ENCODE measurements around the gene GRIK4. TPM values are rescaled to one million over a fixed set of nuclear protein-coding genes. Genes with fewer than 3 reads are reported as not detected.

The GRIK4 gene
- total and polyA plus RNA-seq, 2 experiments from 2014 or later = not detected

GRCh38 chr11:120750647-120751549 lies 239.3 kb downstream of the GRIK4 start:
- Histone ChIP-seq H4K20me1 (ENCODE audit: insufficient read depth) (no peaks in the 10 kb centered on the region), H3K4me2 (ENCODE audit: unreplicated experiment) (no peak overlapping the region), H3K9ac (no peak overlapping the region), H3K4me3 (no peak overlapping the region), H3K9me2 (ENCODE audit: insufficient read depth) (no peaks in the 10 kb centered on the region), H3K27me3 (replicated peaks; ENCODE audit: insufficient read depth) (peaks cover 3% of the 10 kb centered on the region; the same call in 1 of the 2 replicates), H3K4me1 (ENCODE audit: insufficient read depth) (no peaks in the 10 kb centered on the region), H3F3A (ENCODE audit: insufficient read depth) (no peaks in the 10 kb centered on the region), H3K9me3 (ENCODE audit: low read depth) (no peaks in the 10 kb centered on the region), H3K79me2 (ENCODE audit: insufficient read depth) (no peaks in the 10 kb centered on the region), H3K36me3 (ENCODE audit: low read depth) (no peaks in the 10 kb centered on the region), H2AFZ (no peak overlapping the region), H3K27ac (no peak overlapping the region)
- WGBS, 2 experiments (ENCODE audit: low coverage in 1 of 2, low lambda C conversion rate in 2 of 2, missing lambda C conversion rate in 2 of 2) = 33 to 35% methylated on average over 12 of the region's 12 CpGs
- in situ Hi-C loops (cut with MboI) = no loop called here
- TF ChIP-seq EZH2phosphoT487 (IDR thresholded peaks at IDR 0.05; ENCODE audit: insufficient read depth, low read depth) = no peak
- no peak for DNase-seq

- Histone ChIP-seq H3K9me3 (ENCODE audit: low read depth) (no peaks in the 10 kb centered on the region), H4K20me1 (ENCODE audit: insufficient read depth) (no peaks in the 10 kb centered on the region), H3K27ac (no peak overlapping the region), H3F3A (ENCODE audit: insufficient read depth) (no peaks in the 10 kb centered on the region), H2AFZ (no peak overlapping the region), H3K4me2 (ENCODE audit: unreplicated experiment) (no peak overlapping the region), H3K4me1 (ENCODE audit: insufficient read depth) (no peaks in the 10 kb centered on the region), H3K27me3 (replicated peaks; ENCODE audit: insufficient read depth) (peaks cover 3% of the 10 kb centered on the region; the same call in 1 of the 2 replicates), H3K9ac (no peak overlapping the region), H3K36me3 (ENCODE audit: low read depth) (no peaks in the 10 kb centered on the region), H3K4me3 (no peak overlapping the region), H3K9me2 (ENCODE audit: insufficient read depth) (no peaks in the 10 kb centered on the region), H3K79me2 (ENCODE audit: insufficient read depth) (no peaks in the 10 kb centered on the region)
- no peak for TF ChIP-seq EZH2phosphoT487 (IDR thresholded peaks at IDR 0.05; ENCODE audit: insufficient read depth, low read depth)
- TF ChIP-seq EZH2 (IDR thresholded peaks at IDR 0.05; ENCODE audit: insufficient read depth, poor library complexity, severe bottlenecking) = no peak
- DNase-seq = no peak
- in situ Hi-C loops (cut with MboI) = no loop called here
- 38 to 39% methylated on average over 9 of the region's 9 CpGs for WGBS, 2 experiments (ENCODE audit: low coverage in 1 of 2, low lambda C conversion rate in 2 of 2, missing lambda C conversion rate in 2 of 2)
Measured at GRCh38 chr11:120751550-120751949, 240.0 kb downstream of the GRIK4 start.

GRCh38 chr11:120752668-120753067 lies 241.1 kb downstream of the GRIK4 start:
- H3K27ac ChIP-seq = no peak overlapping the region
- in situ Hi-C loops (cut with MboI) = no loop called here
- no peak overlapping the region for H2AFZ ChIP-seq
- H4K20me1 ChIP-seq (ENCODE audit: insufficient read depth) = no peaks in the 10 kb centered on the region
- H3K4me2 ChIP-seq (ENCODE audit: unreplicated experiment) = no peak overlapping the region
- WGBS, 2 experiments (ENCODE audit: low coverage in 1 of 2, low lambda C conversion rate in 2 of 2, missing lambda C conversion rate in 2 of 2) = 56 to 61% methylated on average over 7 of the region's 7 CpGs
- no peaks in the 10 kb centered on the region for H3K9me3 ChIP-seq (ENCODE audit: low read depth)
- no peak overlapping the region for H3K4me3 ChIP-seq
- no peaks in the 10 kb centered on the region for H3F3A ChIP-seq (ENCODE audit: insufficient read depth)
- H3K36me3 ChIP-seq (ENCODE audit: low read depth) = no peaks in the 10 kb centered on the region
- TF ChIP-seq EZH2 (IDR thresholded peaks at IDR 0.05; ENCODE audit: insufficient read depth, poor library complexity, severe bottlenecking) (no peak), EZH2phosphoT487 (IDR thresholded peaks at IDR 0.05; ENCODE audit: insufficient read depth, low read depth) (no peak)
- no peaks in the 10 kb centered on the region for H3K4me1 ChIP-seq (ENCODE audit: insufficient read depth)
- no peaks in the 10 kb centered on the region for H3K79me2 ChIP-seq (ENCODE audit: insufficient read depth)
- DNase-seq = no peak
- no peak overlapping the region for H3K9ac ChIP-seq
- no peaks in the 10 kb centered on the region for H3K9me2 ChIP-seq (ENCODE audit: insufficient read depth)
- no peaks in the 10 kb centered on the region; the same call in 1 of the 2 replicates for H3K27me3 ChIP-seq (replicated peaks; ENCODE audit: insufficient read depth)

- Histone ChIP-seq H2AFZ (no peak overlapping the region), H3K36me3 (ENCODE audit: low read depth) (no peaks in the 10 kb centered on the region), H3K79me2 (ENCODE audit: insufficient read depth) (no peaks in the 10 kb centered on the region), H3K4me2 (ENCODE audit: unreplicated experiment) (no peak overlapping the region), H3F3A (ENCODE audit: insufficient read depth) (no peaks in the 10 kb centered on the region), H3K9me2 (ENCODE audit: insufficient read depth) (no peaks in the 10 kb centered on the region), H4K20me1 (ENCODE audit: insufficient read depth) (no peaks in the 10 kb centered on the region), H3K4me3 (no peak overlapping the region), H3K4me1 (ENCODE audit: insufficient read depth) (no peaks in the 10 kb centered on the region), H3K27ac (no peak overlapping the region), H3K27me3 (replicated peaks; ENCODE audit: insufficient read depth) (no peaks in the 10 kb centered on the region; the same call in 1 of the 2 replicates), H3K9me3 (ENCODE audit: low read depth) (no peaks in the 10 kb centered on the region), H3K9ac (no peak overlapping the region)
- WGBS, 2 experiments (ENCODE audit: low coverage in 1 of 2, low lambda C conversion rate in 2 of 2, missing lambda C conversion rate in 2 of 2) = 37% methylated on average over 3 of the region's 3 CpGs
- in situ Hi-C loops (cut with MboI) = no loop called here
- TF ChIP-seq EZH2 (IDR thresholded peaks at IDR 0.05; ENCODE audit: insufficient read depth, poor library complexity, severe bottlenecking) (no peak), EZH2phosphoT487 (IDR thresholded peaks at IDR 0.05; ENCODE audit: insufficient read depth, low read depth) (no peak)
- no peak for DNase-seq
Measured at GRCh38 chr11:120756931-120757330, 245.4 kb downstream of the GRIK4 start.
